ENCODE measurements around the gene FCMR.

The FCMR gene

DNA sequence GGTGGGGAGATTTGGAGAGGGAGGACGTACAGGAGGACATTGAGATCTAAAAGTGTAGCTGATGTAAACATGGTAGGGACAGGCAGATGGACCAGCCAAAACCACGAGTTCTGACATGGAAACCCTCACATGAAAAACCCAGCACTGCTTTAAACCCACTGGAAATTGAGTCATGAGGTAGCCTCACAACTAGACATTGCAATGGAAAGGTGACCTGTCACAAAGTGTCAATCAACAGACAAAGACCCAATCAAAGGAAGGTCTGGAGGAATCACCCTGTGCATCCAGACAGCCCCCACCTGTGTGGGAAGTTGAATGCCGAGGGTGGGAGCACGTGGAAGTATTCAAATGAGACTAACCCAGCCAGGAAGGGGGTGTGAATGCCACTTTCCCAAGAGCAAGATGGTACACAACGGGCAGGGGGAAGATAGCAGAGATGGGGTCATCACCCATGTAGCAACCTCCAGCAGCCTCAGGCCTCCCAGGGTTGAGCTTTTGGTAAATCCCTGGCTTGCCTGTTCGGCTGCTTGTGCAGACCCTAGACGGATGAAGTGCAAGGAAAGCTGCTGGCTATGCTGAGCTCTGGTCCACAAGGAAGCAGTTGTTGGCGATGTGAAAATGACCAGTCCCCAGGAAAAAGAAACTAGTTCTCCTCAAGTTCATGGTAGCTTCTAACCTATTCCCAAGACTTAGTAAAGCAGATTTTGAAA, 5.6 kb downstream of the FCMR start:
- no peak for DNase-seq (ENCODE audit: low read depth in 2 of 2)
- TF ChIP-seq, protein P1, sequence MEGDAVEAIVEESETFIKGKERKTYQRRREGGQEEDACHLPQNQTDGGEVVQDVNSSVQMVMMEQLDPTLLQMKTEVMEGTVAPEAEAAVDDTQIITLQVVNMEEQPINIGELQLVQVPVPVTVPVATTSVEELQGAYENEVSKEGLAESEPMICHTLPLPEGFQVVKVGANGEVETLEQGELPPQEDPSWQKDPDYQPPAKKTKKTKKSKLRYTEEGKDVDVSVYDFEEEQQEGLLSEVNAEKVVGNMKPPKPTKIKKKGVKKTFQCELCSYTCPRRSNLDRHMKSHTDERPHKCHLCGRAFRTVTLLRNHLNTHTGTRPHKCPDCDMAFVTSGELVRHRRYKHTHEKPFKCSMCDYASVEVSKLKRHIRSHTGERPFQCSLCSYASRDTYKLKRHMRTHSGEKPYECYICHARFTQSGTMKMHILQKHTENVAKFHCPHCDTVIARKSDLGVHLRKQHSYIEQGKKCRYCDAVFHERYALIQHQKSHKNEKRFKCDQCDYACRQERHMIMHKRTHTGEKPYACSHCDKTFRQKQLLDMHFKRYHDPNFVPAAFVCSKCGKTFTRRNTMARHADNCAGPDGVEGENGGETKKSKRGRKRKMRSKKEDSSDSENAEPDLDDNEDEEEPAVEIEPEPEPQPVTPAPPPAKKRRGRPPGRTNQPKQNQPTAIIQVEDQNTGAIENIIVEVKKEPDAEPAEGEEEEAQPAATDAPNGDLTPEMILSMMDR (IDR thresholded peaks at IDR 0.05; ENCODE audit: low read depth, low read length) = no peak
- H3K4me3 ChIP-seq (replicated peaks in 1 of 2; ENCODE audit: low read depth in 2 of 2, low read length in 2 of 2) = no peak overlapping the region

DNA sequence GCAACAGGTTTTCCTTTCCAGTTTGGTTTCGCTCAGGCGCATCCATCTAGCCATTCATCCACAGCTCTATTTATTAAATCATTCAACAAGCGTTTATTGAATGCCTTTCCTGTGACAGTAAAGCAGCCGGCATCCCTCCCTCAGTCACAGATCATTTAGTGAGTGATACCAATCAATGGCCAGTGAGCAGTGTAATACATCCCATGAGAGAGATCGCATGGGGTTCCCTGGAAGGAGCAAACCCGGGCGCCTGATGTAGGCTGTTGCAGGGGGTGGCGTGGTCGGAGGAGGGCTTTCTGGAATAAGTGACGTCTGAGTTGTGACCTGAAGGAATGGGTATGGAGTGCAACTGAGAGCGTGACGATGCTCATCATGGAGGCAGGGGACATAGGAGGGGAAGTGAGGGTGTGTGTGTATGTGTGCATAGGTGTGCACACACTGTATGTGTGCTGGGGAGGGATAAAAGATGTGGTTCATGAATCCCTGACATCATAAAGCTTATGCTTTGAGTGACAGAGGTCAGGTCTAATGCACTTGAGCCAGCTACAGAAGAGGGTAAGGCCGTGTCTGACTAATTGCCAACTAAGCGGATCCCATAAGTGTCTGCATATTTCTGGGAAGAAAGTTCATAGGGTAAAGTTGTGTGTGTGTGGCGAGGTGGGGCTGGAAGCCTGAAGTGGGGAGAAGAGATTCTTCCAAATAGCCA, 6.6 kb downstream of the FCMR start:
- H3K4me3 ChIP-seq (replicated peaks in 1 of 2; ENCODE audit: low read depth in 2 of 2, low read length in 2 of 2) = no peak overlapping the region
- DNase-seq (ENCODE audit: low read depth in 2 of 2) = no peak
- TF ChIP-seq, protein P1 (IDR thresholded peaks at IDR 0.05; ENCODE audit: low read depth, low read length) = no peak

DNA sequence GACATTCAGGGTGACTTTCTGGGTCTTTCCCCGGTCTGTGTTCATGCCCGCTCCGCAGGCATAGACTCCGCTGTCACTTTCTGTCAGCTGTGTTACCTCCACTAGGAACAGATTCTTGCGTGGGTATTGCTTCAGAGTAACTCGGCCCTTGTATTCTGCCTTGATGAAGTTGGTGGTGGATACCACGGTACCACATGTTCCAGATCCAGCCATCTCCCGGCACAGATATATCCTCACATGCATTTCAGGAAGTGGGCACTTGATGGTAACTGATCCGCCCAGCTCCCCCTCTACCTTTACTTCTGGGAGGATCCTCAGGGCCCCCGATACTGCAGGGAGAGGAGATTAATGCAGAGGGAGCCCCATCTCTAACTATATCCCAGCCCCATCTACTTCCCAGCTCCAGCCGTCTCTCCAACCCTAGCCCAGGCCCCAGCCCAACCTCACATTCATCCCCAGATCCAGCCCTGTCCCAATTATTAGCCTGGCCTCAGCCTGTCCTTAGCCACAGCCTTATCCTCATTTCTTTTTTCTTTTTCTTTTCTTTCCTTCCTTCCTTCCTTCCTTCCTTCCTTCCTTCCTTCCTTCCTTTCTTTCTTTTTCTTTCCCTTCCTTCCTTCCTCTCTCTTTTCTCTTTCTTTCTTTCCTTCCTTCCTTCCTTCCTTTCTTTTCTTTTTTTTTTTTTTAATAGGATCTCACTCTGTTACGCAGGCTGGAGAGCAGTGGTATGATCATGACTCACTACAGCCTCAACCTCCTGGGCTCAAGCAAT, 7.8 kb downstream of the FCMR start:
- H3K4me3 ChIP-seq (replicated peaks in 1 of 2; ENCODE audit: low read depth in 2 of 2, low read length in 2 of 2) = no peak overlapping the region
- TF ChIP-seq, protein P1 (IDR thresholded peaks at IDR 0.05; ENCODE audit: low read depth, low read length) = no peak
- no peak for DNase-seq (ENCODE audit: low read depth in 2 of 2)

DNA sequence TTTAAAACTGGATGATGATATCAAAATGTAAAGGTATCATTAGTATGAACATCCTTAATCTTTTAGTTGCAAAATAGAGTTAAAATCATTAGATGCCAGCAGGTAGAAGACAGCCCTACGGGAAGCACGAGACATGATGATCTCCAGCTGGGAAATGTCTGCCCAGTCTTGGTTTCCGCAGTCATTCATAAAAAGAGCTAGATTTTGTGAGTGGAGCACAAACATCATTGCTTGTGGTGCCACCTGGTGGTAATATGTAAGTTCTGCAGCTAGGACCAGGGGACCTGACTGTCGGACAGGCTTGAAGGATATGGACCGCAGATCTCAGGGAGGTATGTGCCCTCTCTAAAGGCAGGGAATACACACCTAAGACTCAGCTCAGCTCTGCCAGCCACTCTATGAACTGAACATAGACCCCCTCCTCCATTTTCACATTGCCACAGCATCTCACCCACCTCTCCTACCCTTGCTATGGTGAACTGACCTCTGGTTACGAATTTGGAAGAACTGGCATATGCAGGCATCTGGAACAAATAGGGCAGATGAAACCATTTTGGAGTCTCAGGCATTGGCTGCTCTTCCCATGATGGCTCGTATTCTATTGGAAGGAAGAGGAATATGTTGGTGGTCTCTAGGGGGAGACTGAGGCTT, 9.2 kb downstream of the FCMR start:
- no peak overlapping the region for H3K4me3 ChIP-seq (replicated peaks in 1 of 2; ENCODE audit: low read depth in 2 of 2, low read length in 2 of 2)
- TF ChIP-seq, protein P1 (IDR thresholded peaks at IDR 0.05; ENCODE audit: low read depth, low read length) = peak; percentile 59
- peak; percentile 86 for DNase-seq (ENCODE audit: low read depth in 2 of 2)

DNA sequence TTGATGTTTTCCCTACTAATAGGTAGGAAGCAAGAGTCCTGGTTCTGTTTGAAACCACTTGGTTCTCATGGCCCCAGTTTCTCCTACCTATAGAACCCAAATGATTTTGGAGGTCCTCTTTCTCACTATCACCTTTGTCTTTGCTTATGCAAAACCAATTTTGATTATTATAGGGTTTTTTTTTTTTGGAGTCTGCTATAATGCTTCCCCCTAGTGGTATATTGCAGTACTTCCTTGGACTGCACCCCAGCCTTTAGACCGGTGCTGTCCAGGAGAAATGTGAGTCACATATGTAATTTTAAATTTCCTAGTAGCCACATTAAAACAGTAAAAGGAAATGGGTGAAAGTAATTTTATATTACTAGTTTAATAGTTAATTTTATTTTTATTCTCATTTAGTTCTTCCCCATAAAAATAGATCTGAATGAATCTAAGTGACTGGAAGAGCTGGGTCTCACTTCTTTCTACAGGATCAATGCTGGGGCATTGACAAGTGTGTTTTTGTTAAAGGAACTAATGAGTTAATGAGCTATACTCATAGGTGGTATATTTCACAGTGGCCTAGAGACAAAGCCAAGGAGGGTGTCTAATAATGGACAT, 10.6 kb downstream of the FCMR start:
- TF ChIP-seq, protein P1 (IDR thresholded peaks at IDR 0.05; ENCODE audit: low read depth, low read length) = peak; percentile 71
- peak; percentile 84 to 85 for DNase-seq (ENCODE audit: low read depth in 2 of 2)
- no peak overlapping the region for H3K4me3 ChIP-seq (replicated peaks in 1 of 2; ENCODE audit: low read depth in 2 of 2, low read length in 2 of 2)

DNA sequence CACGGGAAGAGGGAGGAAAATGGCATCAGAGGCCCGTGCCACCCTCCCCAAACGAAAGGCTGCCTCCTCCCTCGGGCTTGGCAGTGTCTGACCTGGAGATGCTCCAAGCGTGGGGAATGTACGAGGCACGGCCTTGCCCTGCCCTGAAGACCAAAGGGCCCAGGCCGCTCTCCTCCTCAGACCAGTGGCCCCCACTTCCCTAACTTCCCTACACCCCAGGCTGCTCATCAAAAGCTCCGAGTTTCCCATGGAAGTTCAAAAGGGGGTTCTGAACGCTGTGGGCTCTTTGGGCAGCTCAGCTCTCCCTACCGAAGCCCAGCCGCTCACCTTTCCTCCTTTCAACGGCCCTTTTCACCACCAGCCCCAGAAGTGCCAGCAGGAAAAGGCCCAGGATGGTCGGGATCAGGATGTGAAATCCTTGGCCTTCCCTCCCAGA, 11.8 kb downstream of the FCMR start:
- DNase-seq (ENCODE audit: low read depth in 2 of 2) = peak in 1 of 2 donors; percentile 13
- TF ChIP-seq, protein P1 (IDR thresholded peaks at IDR 0.05; ENCODE audit: low read depth, low read length) = no peak
- H3K4me3 ChIP-seq (replicated peaks in 1 of 2; ENCODE audit: low read depth in 2 of 2, low read length in 2 of 2) = peak overlapping the region; percentile 45 to 50
